PC-9 (cell line): ENCODE results near the gene TRMT1.

Experiments used
- EZH2 ChIP-seq: fragments of 200-600 bp; sonication (generic); IDR thresholded peaks from 2 replicates; pipeline ENCODE4 v1.8.0; 2017; ENCODE audit warnings: antibody characterized with exemption, low read depth
- TF ChIP-seq, protein P1 (sequence below): fragments of 200-600 bp; sonication (generic); conservative IDR thresholded peaks from 2 replicates; pipeline ENCODE4 v1.6.1; 2017; ENCODE audit warnings: mixed run types, antibody characterized with exemption, mild to moderate bottlenecking, moderate library complexity

DNA sequence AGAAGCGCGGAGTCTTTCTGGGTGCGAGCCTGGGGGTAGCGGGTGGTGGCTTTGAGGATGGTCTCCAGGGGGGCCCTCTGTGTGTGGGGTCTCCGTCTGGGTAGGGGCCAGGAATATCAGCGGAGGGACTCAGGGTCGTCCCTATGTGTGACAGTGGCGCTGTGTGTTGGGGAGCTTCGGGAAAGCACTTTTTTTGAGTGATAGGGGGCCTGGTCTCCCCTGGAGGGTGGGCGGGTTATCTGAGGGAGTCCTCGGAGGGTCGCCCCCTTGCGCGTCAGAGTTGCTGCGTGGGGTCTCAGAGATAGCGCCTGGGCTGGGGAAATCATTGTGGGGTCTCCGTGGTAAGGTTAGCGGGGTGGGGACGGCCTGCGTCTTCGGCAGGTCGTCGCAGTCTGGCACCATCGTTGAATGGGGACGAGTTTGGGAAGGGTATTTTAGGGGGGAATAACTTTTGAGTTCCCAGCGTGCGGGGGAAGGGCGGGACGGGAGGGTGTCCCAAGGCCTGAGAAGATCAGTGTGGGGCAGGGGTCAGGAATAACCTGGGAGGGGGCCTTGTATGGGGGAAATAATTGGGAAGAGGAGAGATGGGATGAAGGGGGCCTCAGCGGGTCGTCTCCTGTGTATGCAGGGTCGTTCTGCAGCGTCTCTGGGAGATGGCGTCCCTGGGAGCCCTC lies 34.5 kb upstream of the TRMT1 start:
- TF ChIP-seq, protein P1, sequence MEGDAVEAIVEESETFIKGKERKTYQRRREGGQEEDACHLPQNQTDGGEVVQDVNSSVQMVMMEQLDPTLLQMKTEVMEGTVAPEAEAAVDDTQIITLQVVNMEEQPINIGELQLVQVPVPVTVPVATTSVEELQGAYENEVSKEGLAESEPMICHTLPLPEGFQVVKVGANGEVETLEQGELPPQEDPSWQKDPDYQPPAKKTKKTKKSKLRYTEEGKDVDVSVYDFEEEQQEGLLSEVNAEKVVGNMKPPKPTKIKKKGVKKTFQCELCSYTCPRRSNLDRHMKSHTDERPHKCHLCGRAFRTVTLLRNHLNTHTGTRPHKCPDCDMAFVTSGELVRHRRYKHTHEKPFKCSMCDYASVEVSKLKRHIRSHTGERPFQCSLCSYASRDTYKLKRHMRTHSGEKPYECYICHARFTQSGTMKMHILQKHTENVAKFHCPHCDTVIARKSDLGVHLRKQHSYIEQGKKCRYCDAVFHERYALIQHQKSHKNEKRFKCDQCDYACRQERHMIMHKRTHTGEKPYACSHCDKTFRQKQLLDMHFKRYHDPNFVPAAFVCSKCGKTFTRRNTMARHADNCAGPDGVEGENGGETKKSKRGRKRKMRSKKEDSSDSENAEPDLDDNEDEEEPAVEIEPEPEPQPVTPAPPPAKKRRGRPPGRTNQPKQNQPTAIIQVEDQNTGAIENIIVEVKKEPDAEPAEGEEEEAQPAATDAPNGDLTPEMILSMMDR = no peak
- TF ChIP-seq EZH2 = no peak
